Ishikawa (cell line): ENCODE results near the gene SLC35G1.

Experiments used
- EP300 ChIP-seq: IDR thresholded peaks from 2 replicates; pipeline ENCODE4 v1.6.1; 2012; ENCODE audit warnings: borderline replicate concordance
- FOXM1 ChIP-seq: IDR thresholded peaks from 2 replicates; pipeline ENCODE4 v1.6.1; 2012; ENCODE audit warnings: low read depth, borderline replicate concordance
- NFIC ChIP-seq: IDR thresholded peaks from 2 replicates; pipeline ENCODE4 v1.6.1; 2012
- REST ChIP-seq: IDR thresholded peaks from 2 replicates; pipeline ENCODE4 v1.6.1; 2012; ENCODE audit warnings: low read depth, mild to moderate bottlenecking
- YY1 ChIP-seq: IDR thresholded peaks from 2 replicates; pipeline ENCODE4 v1.6.1; 2012; ENCODE audit warnings: low read depth

GRCh38 chr10:93879273-93879672 lies 14.5 kb upstream of the SLC35G1 start:
- TF ChIP-seq REST (no peak), YY1 (no peak), FOXM1 (no peak), EP300 (no peak), NFIC (no peak)
